ENCODE measurements around the gene FBXO30.

The FBXO30 gene

GRCh38 chr6:145745861-145746260 is 68.7 kb downstream of the FBXO30 start:
- TF ChIP-seq, protein P1, sequence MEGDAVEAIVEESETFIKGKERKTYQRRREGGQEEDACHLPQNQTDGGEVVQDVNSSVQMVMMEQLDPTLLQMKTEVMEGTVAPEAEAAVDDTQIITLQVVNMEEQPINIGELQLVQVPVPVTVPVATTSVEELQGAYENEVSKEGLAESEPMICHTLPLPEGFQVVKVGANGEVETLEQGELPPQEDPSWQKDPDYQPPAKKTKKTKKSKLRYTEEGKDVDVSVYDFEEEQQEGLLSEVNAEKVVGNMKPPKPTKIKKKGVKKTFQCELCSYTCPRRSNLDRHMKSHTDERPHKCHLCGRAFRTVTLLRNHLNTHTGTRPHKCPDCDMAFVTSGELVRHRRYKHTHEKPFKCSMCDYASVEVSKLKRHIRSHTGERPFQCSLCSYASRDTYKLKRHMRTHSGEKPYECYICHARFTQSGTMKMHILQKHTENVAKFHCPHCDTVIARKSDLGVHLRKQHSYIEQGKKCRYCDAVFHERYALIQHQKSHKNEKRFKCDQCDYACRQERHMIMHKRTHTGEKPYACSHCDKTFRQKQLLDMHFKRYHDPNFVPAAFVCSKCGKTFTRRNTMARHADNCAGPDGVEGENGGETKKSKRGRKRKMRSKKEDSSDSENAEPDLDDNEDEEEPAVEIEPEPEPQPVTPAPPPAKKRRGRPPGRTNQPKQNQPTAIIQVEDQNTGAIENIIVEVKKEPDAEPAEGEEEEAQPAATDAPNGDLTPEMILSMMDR (IDR thresholded peaks at IDR 0.05; ENCODE audit: insufficient read depth, low read length, missing control alignments): no peak
- POLR2A ChIA-PET: no interaction called here
- no peak for DNase-seq (ENCODE audit: low read depth, low spot score)
- H3K4me3 ChIP-seq (ENCODE audit: low read depth, low read length): no peak overlapping the region
- CTCF ChIA-PET: interaction anchor here (1.4 kb wide), 1 partner anchor 8 kb away, joined by 9 read pairs; no protein-coding TSS in a partner anchor

DNA sequence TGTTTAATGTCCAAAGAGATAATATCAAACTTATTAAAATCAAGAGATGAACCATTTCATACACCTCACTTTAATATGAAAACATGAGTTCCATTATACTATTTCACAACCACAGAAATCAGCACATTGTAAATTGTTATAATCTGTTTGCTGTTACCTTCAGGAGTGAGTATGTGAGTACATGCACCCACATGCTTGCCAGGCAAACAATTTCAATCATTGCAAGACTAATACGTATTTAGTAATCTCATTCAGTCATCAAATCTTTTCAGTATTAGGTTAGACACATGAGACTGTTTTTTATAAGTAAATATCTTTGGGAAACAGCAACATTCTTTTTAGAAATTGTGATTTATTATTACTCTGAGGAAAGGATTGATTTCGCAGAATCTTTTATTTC is 70.0 kb downstream of the FBXO30 start:
- ChIA-PET POLR2A (no interaction called here), CTCF (no interaction called here)
- no peak for DNase-seq (ENCODE audit: low read depth, low spot score)
- TF ChIP-seq, protein P1 (IDR thresholded peaks at IDR 0.05; ENCODE audit: insufficient read depth, low read length, missing control alignments): no peak
- H3K4me3 ChIP-seq (ENCODE audit: low read depth, low read length): no peak overlapping the region
